ENCODE measurements around the gene MEGF11.

- no peak for TF ChIP-seq POLR2AphosphoS5 (IDR thresholded peaks at IDR 0.05; ENCODE audit: insufficient read depth in 1 of 2, low read depth in 1 of 2)
- TF ChIP-seq CTCF (IDR thresholded peaks at IDR 0.05): no peak
- TF ChIP-seq POLR2A (IDR thresholded peaks at IDR 0.05): no peak
These were observed 128.9 kb downstream of the MEGF11 start for GRCh38 chr15:66124651-66125050.
